ENCODE data around the gene P2RY13. TPM values are rescaled to one million over a fixed set of nuclear protein-coding genes. Genes with fewer than 3 reads are reported as not detected.

P2RY13 gene
- total RNA-seq, 2 experiments from 2014 or later: not detected

Other genes with a start within 250 kb of the P2RY13 start
- 1 to 10 TPM; 2.4 to 3.0 TPM for gene MED12L, start 243.9 kb downstream of the P2RY13 start, total RNA-seq
- 100 to 1,000 TPM in 1 of 2 experiments, 10 to 100 TPM in 1; 84.9 to 111 TPM for gene GPR171, start 126.3 kb downstream of the P2RY13 start, total RNA-seq
- under 1 TPM; 0.16 to 0.25 TPM for gene P2RY14, start 51.0 kb downstream of the P2RY13 start, total RNA-seq
- gene GPR87, start 12.7 kb downstream of the P2RY13 start, total RNA-seq: 1 to 10 TPM; 2.3 to 2.5 TPM
- gene P2RY12, start 55.2 kb upstream of the P2RY13 start, total RNA-seq: not detected
- not detected for gene IGSF10, start 131.5 kb upstream of the P2RY13 start, total RNA-seq

All from activated CD4-positive, alpha-beta T cell treated with anti-CD3 and anti-CD28 coated beads for 36 hours (primary cell).